GM12878 (cell line): ENCODE measurements around the gene MTO1.
"Not testable (repeated sequence)": the region's sequence is repeated elsewhere in the genome, so short reads cannot be mapped to it uniquely, and the experiment has no call there.

Experiments used
- CBX5 ChIP-seq: sonication (generic); IDR thresholded peaks from 2 replicates; pipeline ENCODE4 v1.6.1; 2016; ENCODE audit warnings: low read depth, moderate library complexity, mild to moderate bottlenecking, inconsistent platforms
- EGR1 ChIP-seq, 2 experiments: IDR thresholded peaks; 1 replicate in 1 of 2; 2 replicates in 1 of 2; pipeline ENCODE4 v1.6.1; 2011 to 2012; ENCODE audit warnings: low read depth in 2 of 2, low read length in 2 of 2, borderline replicate concordance in 1 of 2, mild to moderate bottlenecking in 1 of 2, moderate library complexity in 1 of 2
- IKZF2 ChIP-seq, 2 experiments: fragments of 450-650 bp; IDR thresholded peaks; 2 replicates each; pipeline ENCODE4 v1.6.1; 2017; ENCODE audit warnings: mild to moderate bottlenecking in 2 of 2, moderate library complexity in 2 of 2
- JUNB ChIP-seq: IDR thresholded peaks from 2 replicates; pipeline ENCODE4 v1.6.1; 2016; ENCODE audit warnings: antibody characterized with exemption, mild to moderate bottlenecking
- PAX5 ChIP-seq: IDR thresholded peaks from 2 replicates; pipeline ENCODE4 v1.6.1; 2011; ENCODE audit warnings: low read depth, low read length, borderline replicate concordance
- POLR2A ChIP-seq: IDR thresholded peaks from 2 replicates; pipeline ENCODE4 v1.6.1; 2011; ENCODE audit warnings: low read depth, mild to moderate bottlenecking, low read length
- SUZ12 ChIP-seq: fragments of 200-600 bp; sonication (generic); IDR thresholded peaks from one replicate; pipeline ENCODE4 v1.6.1; 2018; ENCODE audit warnings: antibody characterized with exemption, mild to moderate bottlenecking; ENCODE audit not compliant: unreplicated experiment
- TAF1 ChIP-seq: IDR thresholded peaks from 2 replicates; pipeline ENCODE4 v1.6.1; 2011; ENCODE audit warnings: mild to moderate bottlenecking, low read depth, low read length, borderline replicate concordance
- ZNF274 ChIP-seq: IDR thresholded peaks from one replicate; pipeline ENCODE4 v1.8.0; 2011; ENCODE audit not compliant: insufficient read length, insufficient read depth
- TF ChIP-seq, protein P1 (sequence below): IDR thresholded peaks from 2 replicates; pipeline ENCODE4 v1.6.1; 2011; ENCODE audit warnings: borderline replicate concordance, low read depth, mild to moderate bottlenecking, moderate library complexity, mixed read lengths, low read length; ENCODE audit not compliant: insufficient read depth; ENCODE audit errors: extremely low read length
- TF ChIP-seq, protein P2 (sequence below), 3 experiments: IDR thresholded peaks in 2 of 3; conservative IDR thresholded peaks in 1 of 3; 2 replicates each; pipeline ENCODE4 v1.5.1; 2011; ENCODE audit warnings: low read depth in 3 of 3, low read length in 3 of 3, mild to moderate bottlenecking in 3 of 3, control low read depth in 2 of 3, moderate library complexity in 2 of 3, inconsistent platforms in 1 of 3, mixed read lengths in 1 of 3; ENCODE audit not compliant: control insufficient read depth in 2 of 3, insufficient read depth in 1 of 3; ENCODE audit errors: extremely low read depth in 1 of 3
- TF ChIP-seq, protein P3 (sequence below): fragments of 450-650 bp; IDR thresholded peaks from 2 replicates; pipeline ENCODE4 v1.6.1; 2018; ENCODE audit warnings: borderline replicate concordance, mild to moderate bottlenecking; ENCODE audit not compliant: partially characterized antibody

DNA sequence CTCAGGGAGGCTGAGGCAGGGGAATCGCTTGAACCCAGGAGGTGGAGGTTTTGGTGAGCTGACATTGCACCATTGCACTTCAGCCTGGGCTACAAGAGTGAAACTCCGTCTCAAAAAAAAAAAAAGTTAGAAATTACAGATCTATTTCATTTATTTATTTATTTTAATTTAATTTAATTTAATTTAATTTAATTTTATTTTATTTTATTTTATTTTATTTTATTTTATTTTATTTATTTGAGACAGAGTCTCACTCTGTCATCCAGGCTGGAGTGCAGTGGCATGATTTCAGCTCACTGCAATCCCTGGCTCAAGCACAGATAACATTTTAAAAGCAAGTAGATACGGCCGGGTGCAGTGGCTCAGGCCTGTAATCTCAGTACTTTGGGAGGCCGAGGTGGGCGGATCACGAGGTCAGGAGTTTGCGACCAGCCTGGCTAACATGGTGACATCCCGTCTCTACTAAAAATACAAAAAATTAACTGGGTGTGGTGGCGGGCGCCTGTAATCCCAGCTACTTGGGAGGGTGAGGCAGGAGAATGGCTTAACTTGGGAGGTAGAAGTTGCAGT lies 93.9 kb downstream of the MTO1 start:
- TF ChIP-seq, protein P1, sequence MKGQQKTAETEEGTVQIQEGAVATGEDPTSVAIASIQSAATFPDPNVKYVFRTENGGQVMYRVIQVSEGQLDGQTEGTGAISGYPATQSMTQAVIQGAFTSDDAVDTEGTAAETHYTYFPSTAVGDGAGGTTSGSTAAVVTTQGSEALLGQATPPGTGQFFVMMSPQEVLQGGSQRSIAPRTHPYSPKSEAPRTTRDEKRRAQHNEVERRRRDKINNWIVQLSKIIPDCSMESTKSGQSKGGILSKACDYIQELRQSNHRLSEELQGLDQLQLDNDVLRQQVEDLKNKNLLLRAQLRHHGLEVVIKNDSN, result not testable (repeated sequence)
- not testable (repeated sequence) for TF ChIP-seq TAF1; IKZF2 (IDR thresholded peaks at IDR 0.05); JUNB; EGR1 (IDR thresholded peaks at IDR 0.05; ENCODE audit: borderline replicate concordance in 1 of 2, low read depth in 2 of 2, low read length in 2 of 2); ZNF274; SUZ12; POLR2A; PAX5; CBX5
- TF ChIP-seq, protein P2, sequence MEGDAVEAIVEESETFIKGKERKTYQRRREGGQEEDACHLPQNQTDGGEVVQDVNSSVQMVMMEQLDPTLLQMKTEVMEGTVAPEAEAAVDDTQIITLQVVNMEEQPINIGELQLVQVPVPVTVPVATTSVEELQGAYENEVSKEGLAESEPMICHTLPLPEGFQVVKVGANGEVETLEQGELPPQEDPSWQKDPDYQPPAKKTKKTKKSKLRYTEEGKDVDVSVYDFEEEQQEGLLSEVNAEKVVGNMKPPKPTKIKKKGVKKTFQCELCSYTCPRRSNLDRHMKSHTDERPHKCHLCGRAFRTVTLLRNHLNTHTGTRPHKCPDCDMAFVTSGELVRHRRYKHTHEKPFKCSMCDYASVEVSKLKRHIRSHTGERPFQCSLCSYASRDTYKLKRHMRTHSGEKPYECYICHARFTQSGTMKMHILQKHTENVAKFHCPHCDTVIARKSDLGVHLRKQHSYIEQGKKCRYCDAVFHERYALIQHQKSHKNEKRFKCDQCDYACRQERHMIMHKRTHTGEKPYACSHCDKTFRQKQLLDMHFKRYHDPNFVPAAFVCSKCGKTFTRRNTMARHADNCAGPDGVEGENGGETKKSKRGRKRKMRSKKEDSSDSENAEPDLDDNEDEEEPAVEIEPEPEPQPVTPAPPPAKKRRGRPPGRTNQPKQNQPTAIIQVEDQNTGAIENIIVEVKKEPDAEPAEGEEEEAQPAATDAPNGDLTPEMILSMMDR (IDR thresholded peaks at IDR 0.05 in 2 of 3, conservative IDR thresholded peaks at IDR 0.05 in 1 of 3; ENCODE audit: control insufficient read depth in 2 of 3, extremely low read depth in 1 of 3, insufficient read depth in 1 of 3, low read depth in 3 of 3, low read length in 3 of 3), result not testable (repeated sequence)
- TF ChIP-seq, protein P3, sequence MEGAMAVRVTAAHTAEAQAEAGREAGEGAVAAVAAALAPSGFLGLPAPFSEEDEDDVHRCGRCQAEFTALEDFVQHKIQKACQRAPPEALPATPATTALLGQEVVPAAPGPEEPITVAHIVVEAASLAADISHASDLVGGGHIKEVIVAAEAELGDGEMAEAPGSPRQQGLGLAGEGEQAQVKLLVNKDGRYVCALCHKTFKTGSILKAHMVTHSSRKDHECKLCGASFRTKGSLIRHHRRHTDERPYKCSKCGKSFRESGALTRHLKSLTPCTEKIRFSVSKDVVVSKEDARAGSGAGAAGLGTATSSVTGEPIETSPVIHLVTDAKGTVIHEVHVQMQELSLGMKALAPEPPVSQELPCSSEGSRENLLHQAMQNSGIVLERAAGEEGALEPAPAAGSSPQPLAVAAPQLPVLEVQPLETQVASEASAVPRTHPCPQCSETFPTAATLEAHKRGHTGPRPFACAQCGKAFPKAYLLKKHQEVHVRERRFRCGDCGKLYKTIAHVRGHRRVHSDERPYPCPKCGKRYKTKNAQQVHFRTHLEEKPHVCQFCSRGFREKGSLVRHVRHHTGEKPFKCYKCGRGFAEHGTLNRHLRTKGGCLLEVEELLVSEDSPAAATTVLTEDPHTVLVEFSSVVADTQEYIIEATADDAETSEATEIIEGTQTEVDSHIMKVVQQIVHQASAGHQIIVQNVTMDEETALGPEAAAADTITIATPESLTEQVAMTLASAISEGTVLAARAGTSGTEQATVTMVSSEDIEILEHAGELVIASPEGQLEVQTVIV, result not testable (repeated sequence)
